AG09319 (cell line): ENCODE measurements around the gene ACSL3.

Experiments used
- DNase-seq: peaks from one replicate; pipeline ENCODE4 v3.0.0-alpha.2; 2010; ENCODE audit warnings: low read depth; ENCODE audit errors: extremely low read depth
- CTCF ChIP-seq: IDR thresholded peaks from 2 replicates; pipeline ENCODE4 v1.5.1; 2011; ENCODE audit warnings: low read depth, mild to moderate bottlenecking, inconsistent platforms, low read length, moderate library complexity

The ACSL3 gene

GRCh38 chr2:222928335-222928734, 67.5 kb downstream of the ACSL3 start:
- DNase-seq = no peak
- TF ChIP-seq CTCF = no peak

GRCh38 chr2:222930862-222931261, 70.0 kb downstream of the ACSL3 start:
- no peak for TF ChIP-seq CTCF
- DNase-seq = no peak

- TF ChIP-seq CTCF = no peak
These were observed 70.8 kb downstream of the ACSL3 start for GRCh38 chr2:222931659-222932058.

GRCh38 chr2:222933458-222933857, 72.6 kb downstream of the ACSL3 start:
- no peak for DNase-seq
- no peak for TF ChIP-seq CTCF

More at GRCh38 chr2:222931659-222932058, 70.8 kb downstream of the ACSL3 start:
- DNase-seq = no peak

- no peak for TF ChIP-seq CTCF
- DNase-seq = no peak
These were observed 75.0 kb downstream of the ACSL3 start for GRCh38 chr2:222935688-222936298.

- no peak for DNase-seq
- no peak for TF ChIP-seq CTCF
These were observed 75.9 kb downstream of the ACSL3 start for GRCh38 chr2:222936705-222937104.

GRCh38 chr2:222938327-222938726, 77.5 kb downstream of the ACSL3 start:
- DNase-seq = no peak
- TF ChIP-seq CTCF = no peak
